GM10847 (cell line): ENCODE results near the gene ITGB1.

ENCODE experiments used
- POLR2A ChIP-seq: IDR thresholded peaks from 2 replicates; pipeline ENCODE4 v1.6.1; 2011; ENCODE audit not compliant: insufficient read length; ENCODE audit errors: extremely low read depth

Gene ITGB1

GRCh38 chr10:32887481-32887880, 70.5 kb downstream of the ITGB1 start:
- TF ChIP-seq POLR2A: no peak

- TF ChIP-seq POLR2A: no peak
These were observed 76.0 kb downstream of the ITGB1 start for GRCh38 chr10:32882076-32882475.

GRCh38 chr10:32878646-32879045, 79.4 kb downstream of the ITGB1 start:
- TF ChIP-seq POLR2A: no peak

- no peak for TF ChIP-seq POLR2A
These were observed 80.1 kb downstream of the ITGB1 start for GRCh38 chr10:32877915-32878314.

- TF ChIP-seq POLR2A: no peak
These were observed 92.9 kb downstream of the ITGB1 start for GRCh38 chr10:32865170-32865569.

GRCh38 chr10:32854435-32854834, 103.6 kb downstream of the ITGB1 start:
- TF ChIP-seq POLR2A: no peak

GRCh38 chr10:32851301-32851700, 106.7 kb downstream of the ITGB1 start:
- TF ChIP-seq POLR2A: no peak
